HepG2 (cell line): ENCODE data around the gene RPS6KB1. TPM values are rescaled to one million over a fixed set of nuclear protein-coding genes. Genes with fewer than 3 reads are reported as not detected.

Source experiments
- DDIT3 ChIP-seq: sonication (generic); formaldehyde crosslinking; IDR thresholded peaks from 2 replicates; pipeline ENCODE4 v1.4.0; 2020; ENCODE audit warnings: mild to moderate bottlenecking, missing genetic modification reagents
- HMG20B ChIP-seq: conservative IDR thresholded peaks from 2 replicates; pipeline ENCODE4 v1.6.1; 2016; ENCODE audit warnings: missing genetic modification reagents, missing compliant biosample characterization
- HNRNPUL1 ChIP-seq: fragments of 200-400 bp; formaldehyde crosslinking; IDR thresholded peaks from 2 replicates; pipeline ENCODE4 v1.6.1; 2017; ENCODE audit warnings: low read depth, mild to moderate bottlenecking, low read length, moderate library complexity
- RARG ChIP-seq: sonication (generic); formaldehyde crosslinking; IDR thresholded peaks from 2 replicates; pipeline ENCODE4 v1.4.0; 2020; ENCODE audit warnings: low read depth, mild to moderate bottlenecking, missing genetic modification reagents
- ZHX2 ChIP-seq, 2 experiments: sonication (generic) in 1 of 2; formaldehyde crosslinking in 1 of 2; IDR thresholded peaks; 2 replicates each; pipeline versions ENCODE4 v1.6.1 to v1.9.0; 2014 to 2022; ENCODE audit warnings: antibody characterized with exemption in 1 of 2, borderline replicate concordance in 1 of 2, inconsistent platforms in 1 of 2, low read depth in 1 of 2, missing genetic modification reagents in 1 of 2
- ZNF124 ChIP-seq: sonication (generic); formaldehyde crosslinking; IDR thresholded peaks from 2 replicates; pipeline ENCODE4 v1.4.0; 2020; ENCODE audit warnings: missing genetic modification reagents
- ZNF329 ChIP-seq: sonication (generic); formaldehyde crosslinking; IDR thresholded peaks from 2 replicates; pipeline ENCODE4 v1.9.0; 2021; ENCODE audit warnings: low read depth, mild to moderate bottlenecking, missing genetic modification reagents
- ZNF616 ChIP-seq: sonication (generic); formaldehyde crosslinking; IDR thresholded peaks from 2 replicates; pipeline ENCODE4 v1.5.0; 2020; ENCODE audit warnings: low read depth, mild to moderate bottlenecking, missing genetic modification reagents
- ZNF768 ChIP-seq: sonication (generic); formaldehyde crosslinking; IDR thresholded peaks from 2 replicates; pipeline ENCODE4 v1.4.0; 2020; ENCODE audit warnings: missing genetic modification reagents
- polyA plus RNA-seq, 8 experiments: library from polyadenylated mRNA; depleted of rRNA in 3 of 8; stranded (reverse) in 7 of 8; unstranded in 1 of 8; fragments of >200 nt; fragmentation: Illumina TruSeq in 4 of 8; extraction: Trizol in 4 of 8; gene quantifications; 2 replicates each; pipeline versions ENCODE4 v1.2.1 to v1.2.3, GENCODE V29; 2011 to 2016; ENCODE audit warnings: low read depth in 4 of 8, missing spikeins in 1 of 8, mixed read lengths in 1 of 8; ENCODE audit not compliant: insufficient read depth in 1 of 8
- total RNA-seq, 5 experiments: library from RNA; depleted of rRNA; stranded (reverse); fragments of >200 nt; fragmentation: Illumina TruSeq; extraction: Trizol; gene quantifications; 2 replicates each; pipeline ENCODE4 v1.2.3, GENCODE V29; 2016; ENCODE audit warnings: low read depth in 1 of 5
- TF ChIP-seq, protein P1 (sequence below): sonication (generic); formaldehyde crosslinking; IDR thresholded peaks from 2 replicates; pipeline ENCODE4 v1.4.0; 2020; ENCODE audit warnings: missing genetic modification reagents
- TF ChIP-seq, protein P2 (sequence below): sonication (generic); formaldehyde crosslinking; IDR thresholded peaks from 2 replicates; pipeline ENCODE4 v1.4.0; 2020; ENCODE audit warnings: mild to moderate bottlenecking, missing genetic modification reagents

Gene RPS6KB1
- total and polyA plus RNA-seq, 2 of the 13 experiments (the other 11 are each of a cell fraction or from before 2014, with no cell fraction given), result 16.5 to 42.2 TPM

- TF ChIP-seq, protein P1, sequence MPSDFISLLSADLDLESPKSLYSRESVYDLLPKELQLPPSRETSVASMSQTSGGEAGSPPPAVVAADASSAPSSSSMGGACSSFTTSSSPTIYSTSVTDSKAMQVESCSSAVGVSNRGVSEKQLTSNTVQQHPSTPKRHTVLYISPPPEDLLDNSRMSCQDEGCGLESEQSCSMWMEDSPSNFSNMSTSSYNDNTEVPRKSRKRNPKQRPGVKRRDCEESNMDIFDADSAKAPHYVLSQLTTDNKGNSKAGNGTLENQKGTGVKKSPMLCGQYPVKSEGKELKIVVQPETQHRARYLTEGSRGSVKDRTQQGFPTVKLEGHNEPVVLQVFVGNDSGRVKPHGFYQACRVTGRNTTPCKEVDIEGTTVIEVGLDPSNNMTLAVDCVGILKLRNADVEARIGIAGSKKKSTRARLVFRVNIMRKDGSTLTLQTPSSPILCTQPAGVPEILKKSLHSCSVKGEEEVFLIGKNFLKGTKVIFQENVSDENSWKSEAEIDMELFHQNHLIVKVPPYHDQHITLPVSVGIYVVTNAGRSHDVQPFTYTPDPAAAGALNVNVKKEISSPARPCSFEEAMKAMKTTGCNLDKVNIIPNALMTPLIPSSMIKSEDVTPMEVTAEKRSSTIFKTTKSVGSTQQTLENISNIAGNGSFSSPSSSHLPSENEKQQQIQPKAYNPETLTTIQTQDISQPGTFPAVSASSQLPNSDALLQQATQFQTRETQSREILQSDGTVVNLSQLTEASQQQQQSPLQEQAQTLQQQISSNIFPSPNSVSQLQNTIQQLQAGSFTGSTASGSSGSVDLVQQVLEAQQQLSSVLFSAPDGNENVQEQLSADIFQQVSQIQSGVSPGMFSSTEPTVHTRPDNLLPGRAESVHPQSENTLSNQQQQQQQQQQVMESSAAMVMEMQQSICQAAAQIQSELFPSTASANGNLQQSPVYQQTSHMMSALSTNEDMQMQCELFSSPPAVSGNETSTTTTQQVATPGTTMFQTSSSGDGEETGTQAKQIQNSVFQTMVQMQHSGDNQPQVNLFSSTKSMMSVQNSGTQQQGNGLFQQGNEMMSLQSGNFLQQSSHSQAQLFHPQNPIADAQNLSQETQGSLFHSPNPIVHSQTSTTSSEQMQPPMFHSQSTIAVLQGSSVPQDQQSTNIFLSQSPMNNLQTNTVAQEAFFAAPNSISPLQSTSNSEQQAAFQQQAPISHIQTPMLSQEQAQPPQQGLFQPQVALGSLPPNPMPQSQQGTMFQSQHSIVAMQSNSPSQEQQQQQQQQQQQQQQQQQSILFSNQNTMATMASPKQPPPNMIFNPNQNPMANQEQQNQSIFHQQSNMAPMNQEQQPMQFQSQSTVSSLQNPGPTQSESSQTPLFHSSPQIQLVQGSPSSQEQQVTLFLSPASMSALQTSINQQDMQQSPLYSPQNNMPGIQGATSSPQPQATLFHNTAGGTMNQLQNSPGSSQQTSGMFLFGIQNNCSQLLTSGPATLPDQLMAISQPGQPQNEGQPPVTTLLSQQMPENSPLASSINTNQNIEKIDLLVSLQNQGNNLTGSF, result no peak; the same call in 1 of the 2 replicates
- 0 out of 2 replicates have a peak, but pooled peaks have one; percentile 22 for TF ChIP-seq ZNF329
- no peak for TF ChIP-seq DDIT3 (CRISPR knock-in tag)
- TF ChIP-seq ZHX2 (IDR thresholded peaks at IDR 0.05; ENCODE audit: low read depth), result no peak
- no peak; the same call in 1 of the 2 replicates for TF ChIP-seq ZHX2 (CRISPR knock-in tag; IDR thresholded peaks at IDR 0.05; ENCODE audit: borderline replicate concordance)
- TF ChIP-seq ZNF768 (CRISPR knock-in tag), result peak; percentile 47
- no peak for TF ChIP-seq ZNF124
- no peak for TF ChIP-seq HMG20B
- TF ChIP-seq ZNF616 (CRISPR knock-in tag), result peak; percentile 66; the same call in 1 of the 2 replicates
- no peak for TF ChIP-seq RARG (CRISPR knock-in tag)
- TF ChIP-seq, protein P2, sequence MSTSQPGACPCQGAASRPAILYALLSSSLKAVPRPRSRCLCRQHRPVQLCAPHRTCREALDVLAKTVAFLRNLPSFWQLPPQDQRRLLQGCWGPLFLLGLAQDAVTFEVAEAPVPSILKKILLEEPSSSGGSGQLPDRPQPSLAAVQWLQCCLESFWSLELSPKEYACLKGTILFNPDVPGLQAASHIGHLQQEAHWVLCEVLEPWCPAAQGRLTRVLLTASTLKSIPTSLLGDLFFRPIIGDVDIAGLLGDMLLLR (CRISPR knock-in tag), result peak; percentile 66
- no peak for TF ChIP-seq HNRNPUL1
Measured at GRCh38 chr17:59964482-59965328, 71.8 kb downstream of the RPS6KB1 start, which contains the start of gene RNFT1 (continued).
